ENCODE results near the gene TEFM.

TEFM gene

DNA sequence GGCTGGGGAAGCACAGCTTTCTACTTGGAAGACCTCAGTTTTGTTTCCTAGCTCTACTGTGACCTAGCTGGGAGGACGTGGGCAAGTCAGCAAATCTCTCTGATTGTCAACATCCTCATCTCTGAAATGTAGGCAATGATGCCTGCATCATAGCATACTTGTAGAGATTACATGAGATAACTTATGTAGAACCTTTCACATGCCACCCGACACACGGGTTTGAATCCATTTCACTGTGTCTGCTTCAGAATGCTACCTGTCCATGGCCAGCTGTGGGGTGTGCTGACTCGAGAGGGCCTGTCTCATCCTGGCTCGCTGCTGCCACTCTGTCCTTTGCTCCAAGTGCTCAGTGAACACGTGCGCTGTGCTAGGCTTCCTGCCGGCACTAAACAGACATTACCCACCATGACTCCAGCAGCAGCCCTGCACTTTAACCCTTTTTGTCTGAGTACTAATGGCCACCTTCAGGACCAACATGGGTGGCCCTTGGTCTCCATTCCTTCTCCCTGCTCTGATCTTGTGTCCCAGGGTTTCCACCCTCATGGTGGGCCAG, 23.1 kb upstream of the TEFM start:
- CTCF ChIA-PET, result interaction anchor here (1.0 kb wide), 1 partner anchor 287 kb away, joined by 3 read pairs; no protein-coding TSS in a partner anchor
- DNase-seq (ENCODE audit: low read depth, low spot score), result no peak
- H3K4me3 ChIP-seq (ENCODE audit: low read depth, low read length), result no peak overlapping the region
- TF ChIP-seq, protein P1, sequence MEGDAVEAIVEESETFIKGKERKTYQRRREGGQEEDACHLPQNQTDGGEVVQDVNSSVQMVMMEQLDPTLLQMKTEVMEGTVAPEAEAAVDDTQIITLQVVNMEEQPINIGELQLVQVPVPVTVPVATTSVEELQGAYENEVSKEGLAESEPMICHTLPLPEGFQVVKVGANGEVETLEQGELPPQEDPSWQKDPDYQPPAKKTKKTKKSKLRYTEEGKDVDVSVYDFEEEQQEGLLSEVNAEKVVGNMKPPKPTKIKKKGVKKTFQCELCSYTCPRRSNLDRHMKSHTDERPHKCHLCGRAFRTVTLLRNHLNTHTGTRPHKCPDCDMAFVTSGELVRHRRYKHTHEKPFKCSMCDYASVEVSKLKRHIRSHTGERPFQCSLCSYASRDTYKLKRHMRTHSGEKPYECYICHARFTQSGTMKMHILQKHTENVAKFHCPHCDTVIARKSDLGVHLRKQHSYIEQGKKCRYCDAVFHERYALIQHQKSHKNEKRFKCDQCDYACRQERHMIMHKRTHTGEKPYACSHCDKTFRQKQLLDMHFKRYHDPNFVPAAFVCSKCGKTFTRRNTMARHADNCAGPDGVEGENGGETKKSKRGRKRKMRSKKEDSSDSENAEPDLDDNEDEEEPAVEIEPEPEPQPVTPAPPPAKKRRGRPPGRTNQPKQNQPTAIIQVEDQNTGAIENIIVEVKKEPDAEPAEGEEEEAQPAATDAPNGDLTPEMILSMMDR (IDR thresholded peaks at IDR 0.05; ENCODE audit: insufficient read depth, low read length, missing control alignments), result no peak
- POLR2A ChIA-PET, result no interaction called here

DNA sequence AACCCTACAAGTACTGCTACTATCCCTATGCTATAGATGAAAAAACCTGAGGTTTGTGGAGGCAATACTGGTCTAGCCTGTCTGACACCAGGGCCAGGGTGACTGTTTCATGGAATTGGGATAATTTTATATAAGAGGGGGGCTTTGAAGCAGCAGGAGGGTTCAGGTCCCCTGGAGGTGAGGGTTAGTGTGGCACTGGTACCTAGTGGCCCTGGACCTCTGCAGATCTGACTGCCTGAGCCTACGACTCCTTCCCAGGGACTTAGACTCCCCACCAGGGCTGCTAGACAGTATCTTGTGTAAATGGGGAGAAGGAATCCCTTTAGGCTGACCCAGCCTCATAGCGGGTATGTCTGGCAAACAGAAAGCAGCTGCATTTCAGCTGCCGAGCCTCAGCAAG, 22.5 kb upstream of the TEFM start:
- ChIA-PET POLR2A (no interaction called here), CTCF (interaction anchor here (1.0 kb wide), 2 partner anchors 42 to 288 kb away, joined by 3 read pairs; partner anchors contain the start of gene RNF135)
- TF ChIP-seq, protein P1 (IDR thresholded peaks at IDR 0.05; ENCODE audit: insufficient read depth, low read length, missing control alignments), result no peak
- H3K4me3 ChIP-seq (ENCODE audit: low read depth, low read length), result no peak overlapping the region
- no peak for DNase-seq (ENCODE audit: low read depth, low spot score)

DNA sequence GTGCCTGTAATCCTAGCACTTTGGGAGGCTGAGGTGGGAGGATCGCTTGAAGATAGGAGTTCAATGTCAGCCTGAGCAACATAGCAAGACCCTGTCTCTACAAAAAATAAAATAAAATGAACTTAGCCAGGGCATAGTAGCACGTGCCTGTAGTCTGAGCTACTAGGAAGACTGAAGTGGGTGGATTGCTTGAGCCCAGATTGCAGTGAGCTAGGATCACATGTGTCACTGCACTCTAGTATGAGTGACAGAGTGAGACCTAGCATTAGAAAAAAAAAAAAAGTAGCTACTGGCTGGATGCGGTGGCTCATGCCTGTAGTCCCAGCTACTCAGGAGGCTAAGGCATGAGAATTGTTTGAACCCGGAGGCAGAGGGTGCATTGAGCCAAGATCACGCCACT, 21.7 kb upstream of the TEFM start:
- TF ChIP-seq, protein P1 (IDR thresholded peaks at IDR 0.05; ENCODE audit: insufficient read depth, low read length, missing control alignments), result no peak
- POLR2A ChIA-PET, result no interaction called here
- no peak overlapping the region for H3K4me3 ChIP-seq (ENCODE audit: low read depth, low read length)
- DNase-seq (ENCODE audit: low read depth, low spot score), result no peak
- CTCF ChIA-PET, result interaction anchor here (1.0 kb wide), 1 partner anchor 43 kb away, joined by 3 read pairs; the partner anchor contains the start of gene RNF135

DNA sequence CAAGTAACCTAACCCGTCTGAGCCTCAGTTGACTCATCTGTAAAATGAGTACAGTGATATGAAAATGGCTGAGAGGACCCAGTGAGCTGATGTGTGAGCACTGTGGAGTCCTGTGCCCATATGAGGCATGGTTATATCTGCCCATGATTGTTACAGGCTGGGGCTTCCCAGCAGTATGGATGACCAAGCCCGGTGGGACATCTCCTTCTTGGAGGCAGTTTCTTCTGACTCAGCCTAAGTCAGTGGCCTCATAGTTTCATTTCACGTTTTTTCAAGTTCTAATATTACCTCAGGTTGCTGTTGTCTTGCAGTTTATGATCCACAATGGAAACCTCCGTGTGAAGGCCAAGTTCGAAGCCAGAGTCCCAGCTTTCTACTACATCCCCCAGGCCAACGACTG, 20.5 kb upstream of the TEFM start:
- POLR2A ChIA-PET, result no interaction called here
- no peak for DNase-seq (ENCODE audit: low read depth, low spot score)
- H3K4me3 ChIP-seq (ENCODE audit: low read depth, low read length), result no peak overlapping the region
- TF ChIP-seq, protein P1 (IDR thresholded peaks at IDR 0.05; ENCODE audit: insufficient read depth, low read length, missing control alignments), result no peak
- CTCF ChIA-PET, result interaction anchor here (0.9 kb wide), 1 partner anchor 9 kb away, joined by 3 read pairs; no protein-coding TSS in a partner anchor

DNA sequence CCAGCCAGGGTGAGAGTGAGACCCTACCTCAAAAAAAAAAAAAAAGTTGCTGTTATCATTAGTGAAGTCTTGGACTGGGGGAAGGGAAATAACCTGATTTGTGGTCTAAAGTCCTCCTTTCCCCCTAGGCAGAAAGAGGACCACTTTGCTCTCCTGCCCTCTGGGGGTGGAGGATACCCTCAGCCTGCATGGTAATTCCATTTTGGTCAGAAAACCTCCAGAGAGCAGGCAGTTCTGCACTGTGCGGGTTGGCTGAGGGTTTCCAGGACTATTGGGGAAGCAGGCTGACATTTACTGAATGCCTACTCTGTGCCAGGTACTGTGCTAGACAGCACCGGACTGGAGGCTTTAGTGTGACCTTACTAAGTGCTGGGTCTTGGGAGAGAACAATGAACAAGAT, 18.3 kb upstream of the TEFM start:
- TF ChIP-seq, protein P1 (IDR thresholded peaks at IDR 0.05; ENCODE audit: insufficient read depth, low read length, missing control alignments), result no peak
- no peak for DNase-seq (ENCODE audit: low read depth, low spot score)
- no peak overlapping the region for H3K4me3 ChIP-seq (ENCODE audit: low read depth, low read length)
- ChIA-PET POLR2A (no interaction called here), CTCF (interaction anchor here (1.2 kb wide), 1 partner anchor 9 kb away, joined by 3 read pairs; no protein-coding TSS in a partner anchor)

DNA sequence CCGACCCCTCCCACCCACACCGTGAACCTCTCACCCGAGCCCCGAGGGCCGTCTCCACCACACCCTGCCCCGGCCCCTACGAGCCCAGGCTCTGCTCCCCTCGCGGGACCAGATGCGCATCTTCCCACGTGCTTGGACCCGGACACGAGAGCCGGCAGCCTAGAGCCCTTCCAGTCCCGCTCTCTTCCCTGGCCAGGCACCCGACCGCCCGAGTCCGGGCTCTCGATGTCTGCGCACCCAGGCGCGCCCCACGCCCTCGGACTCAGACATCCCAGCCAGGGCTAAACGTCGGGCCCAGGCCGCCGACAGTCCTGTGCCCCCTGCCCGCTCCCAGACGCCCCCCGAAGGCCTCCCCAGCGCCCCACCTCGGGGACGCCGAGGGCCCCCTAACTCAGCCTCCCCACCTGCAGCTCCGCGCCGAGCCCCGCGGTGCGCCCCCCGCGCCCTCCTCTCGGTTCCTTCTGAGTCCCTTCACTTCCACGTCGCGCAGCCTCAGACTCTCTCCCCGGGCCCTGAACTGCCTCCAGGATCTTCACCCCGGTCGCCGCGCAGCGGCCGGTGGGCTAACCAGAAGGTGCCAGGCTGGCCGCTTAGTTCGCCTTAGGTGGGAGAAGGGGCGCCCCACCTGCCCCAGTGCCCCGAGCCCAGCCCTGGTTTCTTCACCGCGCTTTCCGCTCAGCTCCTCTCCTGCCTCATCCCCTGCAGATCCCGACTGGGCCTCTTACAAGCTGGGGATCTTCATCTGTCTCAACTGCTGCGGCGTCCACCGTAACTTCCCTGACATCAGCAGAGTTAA, 16.4 kb upstream of the TEFM start:
- POLR2A ChIA-PET, result no interaction called here
- peak overlapping the region; percentile 29 for H3K4me3 ChIP-seq (ENCODE audit: low read depth, low read length)
- DNase-seq (ENCODE audit: low read depth, low spot score), result no peak
- TF ChIP-seq, protein P1 (IDR thresholded peaks at IDR 0.05; ENCODE audit: insufficient read depth, low read length, missing control alignments), result no peak
- CTCF ChIA-PET, result no interaction called here

Data from AG04449 (cell line).